MM.1S (cell line): ENCODE data around the gene METTL24.

Experiments
- DNase-seq: peaks from one replicate; pipeline ENCODE4 v3.0.0-alpha.2; 2015
- H2AFZ ChIP-seq: fragments of 300-600 bp; sonication (generic); 2 replicates; pipeline ENCODE4 v1.6.0; 2016; ENCODE audit warnings: antibody characterized with exemption, low read length
- H3F3A ChIP-seq: fragments of 300-600 bp; sonication (generic); 2 replicates; pipeline ENCODE4 v1.6.1; 2016; ENCODE audit warnings: mild to moderate bottlenecking, antibody characterized with exemption, low read length, moderate library complexity, mixed read lengths; ENCODE audit not compliant: insufficient read depth
- H3K27ac ChIP-seq: fragments of 300-600 bp; sonication (generic); 2 replicates; pipeline ENCODE4 v1.5.1; 2016; ENCODE audit warnings: mild to moderate bottlenecking, low read length
- H3K27me3 ChIP-seq: fragments of 300-600 bp; sonication (generic); replicated peaks from 2 replicates; pipeline ENCODE4 v1.6.0; 2016; ENCODE audit warnings: low read length; ENCODE audit not compliant: insufficient read depth
- H3K36me3 ChIP-seq: fragments of 300-600 bp; sonication (generic); replicated peaks from 2 replicates; pipeline ENCODE4 v1.6.1; 2016; ENCODE audit warnings: mild to moderate bottlenecking, low read length, mixed read lengths; ENCODE audit not compliant: insufficient read depth
- H3K4me1 ChIP-seq: fragments of 300-600 bp; sonication (generic); 2 replicates; pipeline ENCODE4 v1.6.1; 2016; ENCODE audit warnings: low read length, mixed read lengths
- H3K4me2 ChIP-seq: fragments of 300-600 bp; sonication (generic); 2 replicates; pipeline ENCODE4 v1.6.0; 2016; ENCODE audit warnings: low read depth, low read length
- H3K4me3 ChIP-seq: fragments of 300-600 bp; sonication (generic); 2 replicates; pipeline ENCODE4 v1.5.1; 2016; ENCODE audit warnings: low read length, mixed read lengths
- H3K79me2 ChIP-seq: fragments of 300-600 bp; sonication (generic); 2 replicates; pipeline ENCODE4 v1.6.1; 2016; ENCODE audit warnings: mixed run types, low read length, mixed read lengths
- H3K9ac ChIP-seq: fragments of 300-600 bp; sonication (generic); 2 replicates; pipeline ENCODE4 v1.6.1; 2016; ENCODE audit warnings: low read length, mixed read lengths
- H3K9me2 ChIP-seq: fragments of 300-600 bp; sonication (generic); replicated peaks from 2 replicates; pipeline ENCODE4 v1.6.1; 2016; ENCODE audit warnings: mild to moderate bottlenecking, low read length, mixed read lengths; ENCODE audit not compliant: insufficient read depth
- H3K9me3 ChIP-seq: fragments of 300-600 bp; sonication (generic); replicated peaks from 2 replicates; pipeline ENCODE4 v1.6.1; 2016; ENCODE audit warnings: mild to moderate bottlenecking, low read length, mixed read lengths; ENCODE audit not compliant: insufficient read depth
- H4K20me1 ChIP-seq: fragments of 300-600 bp; sonication (generic); 2 replicates; pipeline ENCODE4 v1.6.1; 2016; ENCODE audit warnings: mild to moderate bottlenecking, low read length, moderate library complexity, mixed read lengths; ENCODE audit not compliant: insufficient read depth
- EZH2 ChIP-seq: fragments of 300-600 bp; sonication (generic); optimal IDR thresholded peaks from 2 replicates; pipeline ENCODE3; 2017; ENCODE audit warnings: low read depth, mild to moderate bottlenecking, antibody characterized with exemption, low read length, mixed read lengths
- EZH2phosphoT487 ChIP-seq: fragments of 300-600 bp; sonication (generic); IDR thresholded peaks from 2 replicates; pipeline ENCODE4 v1.6.1; 2018; ENCODE audit warnings: antibody characterized with exemption, low read length
- TF ChIP-seq, protein P1 (sequence below): fragments of 300-600 bp; sonication (generic); IDR thresholded peaks from 2 replicates; pipeline ENCODE4 v1.5.1; 2016; ENCODE audit warnings: antibody characterized with exemption, low read length, mixed read lengths

The METTL24 gene

DNA sequence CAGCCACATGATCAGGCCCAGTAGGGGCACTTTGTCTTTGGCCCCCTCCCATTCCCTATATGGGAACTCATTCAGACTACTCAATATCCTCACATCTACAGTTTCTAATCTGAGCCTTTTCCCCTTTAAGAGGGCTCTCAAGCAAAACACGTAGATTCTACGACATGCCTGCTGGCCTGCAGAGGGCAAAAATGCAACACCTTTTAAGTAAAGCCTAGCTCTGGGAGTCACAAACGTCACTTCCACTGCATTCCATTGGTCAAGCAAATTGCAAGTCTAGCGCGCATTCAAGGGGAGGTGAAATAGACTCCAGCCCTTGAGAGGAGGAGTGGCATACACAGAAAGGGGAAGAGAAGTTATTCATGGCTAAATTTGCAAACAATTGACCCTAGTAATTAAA lies 107.3 kb downstream of the METTL24 start:
- no peak overlapping the region for H3K4me2 ChIP-seq

DNA sequence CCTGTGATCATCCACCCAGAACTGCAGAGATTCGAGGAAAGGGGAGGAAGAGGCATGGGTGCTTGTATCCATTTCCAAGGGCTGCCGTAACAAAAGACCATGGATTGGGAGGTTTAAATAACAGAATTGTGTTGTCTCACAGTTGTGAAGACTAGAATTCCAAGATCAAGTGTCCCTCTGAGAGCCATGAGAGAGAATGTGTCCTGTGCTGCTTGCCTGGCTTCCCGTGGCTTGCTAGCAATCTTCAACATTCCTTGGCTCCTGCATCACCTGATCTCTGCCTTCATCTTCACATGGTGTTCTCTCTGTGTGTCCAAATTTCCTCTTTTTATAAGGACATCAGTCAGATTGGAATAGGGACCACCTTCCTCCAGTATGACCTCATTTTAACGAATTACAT lies 108.1 kb downstream of the METTL24 start:
- Histone ChIP-seq H3K27ac (no peak overlapping the region), H3K9me2 (no peaks in the 10 kb centered on the region), H3K4me2 (no peak overlapping the region), H3K4me1 (no peaks in the 10 kb centered on the region), H3K4me3 (no peak overlapping the region), H4K20me1 (no peaks in the 10 kb centered on the region; the same call in 1 of the 2 replicates), H3F3A (no peaks in the 10 kb centered on the region), H3K79me2 (no peaks in the 10 kb centered on the region), H2AFZ (no peak overlapping the region), H3K27me3 (no peaks in the 10 kb centered on the region), H3K36me3 (no peaks in the 10 kb centered on the region), H3K9me3 (no peaks in the 10 kb centered on the region), H3K9ac (no peak overlapping the region)
- no peak for TF ChIP-seq EZH2
- TF ChIP-seq, protein P1, sequence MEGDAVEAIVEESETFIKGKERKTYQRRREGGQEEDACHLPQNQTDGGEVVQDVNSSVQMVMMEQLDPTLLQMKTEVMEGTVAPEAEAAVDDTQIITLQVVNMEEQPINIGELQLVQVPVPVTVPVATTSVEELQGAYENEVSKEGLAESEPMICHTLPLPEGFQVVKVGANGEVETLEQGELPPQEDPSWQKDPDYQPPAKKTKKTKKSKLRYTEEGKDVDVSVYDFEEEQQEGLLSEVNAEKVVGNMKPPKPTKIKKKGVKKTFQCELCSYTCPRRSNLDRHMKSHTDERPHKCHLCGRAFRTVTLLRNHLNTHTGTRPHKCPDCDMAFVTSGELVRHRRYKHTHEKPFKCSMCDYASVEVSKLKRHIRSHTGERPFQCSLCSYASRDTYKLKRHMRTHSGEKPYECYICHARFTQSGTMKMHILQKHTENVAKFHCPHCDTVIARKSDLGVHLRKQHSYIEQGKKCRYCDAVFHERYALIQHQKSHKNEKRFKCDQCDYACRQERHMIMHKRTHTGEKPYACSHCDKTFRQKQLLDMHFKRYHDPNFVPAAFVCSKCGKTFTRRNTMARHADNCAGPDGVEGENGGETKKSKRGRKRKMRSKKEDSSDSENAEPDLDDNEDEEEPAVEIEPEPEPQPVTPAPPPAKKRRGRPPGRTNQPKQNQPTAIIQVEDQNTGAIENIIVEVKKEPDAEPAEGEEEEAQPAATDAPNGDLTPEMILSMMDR: no peak
- no peak for TF ChIP-seq EZH2phosphoT487
- DNase-seq: no peak

More for the DNA sequence above, 107.3 kb downstream of the METTL24 start:
- Histone ChIP-seq H4K20me1 (no peaks in the 10 kb centered on the region; the same call in 1 of the 2 replicates), H3K4me1 (no peaks in the 10 kb centered on the region), H3F3A (no peaks in the 10 kb centered on the region), H3K27me3 (no peaks in the 10 kb centered on the region), H3K9ac (no peak overlapping the region), H3K4me3 (no peak overlapping the region), H3K9me2 (no peaks in the 10 kb centered on the region), H3K27ac (no peak overlapping the region), H2AFZ (no peak overlapping the region), H3K79me2 (no peaks in the 10 kb centered on the region), H3K9me3 (no peaks in the 10 kb centered on the region), H3K36me3 (no peaks in the 10 kb centered on the region)
- TF ChIP-seq, protein P1: no peak
- TF ChIP-seq EZH2phosphoT487 (no peak), EZH2 (no peak)
- no peak for DNase-seq

DNA sequence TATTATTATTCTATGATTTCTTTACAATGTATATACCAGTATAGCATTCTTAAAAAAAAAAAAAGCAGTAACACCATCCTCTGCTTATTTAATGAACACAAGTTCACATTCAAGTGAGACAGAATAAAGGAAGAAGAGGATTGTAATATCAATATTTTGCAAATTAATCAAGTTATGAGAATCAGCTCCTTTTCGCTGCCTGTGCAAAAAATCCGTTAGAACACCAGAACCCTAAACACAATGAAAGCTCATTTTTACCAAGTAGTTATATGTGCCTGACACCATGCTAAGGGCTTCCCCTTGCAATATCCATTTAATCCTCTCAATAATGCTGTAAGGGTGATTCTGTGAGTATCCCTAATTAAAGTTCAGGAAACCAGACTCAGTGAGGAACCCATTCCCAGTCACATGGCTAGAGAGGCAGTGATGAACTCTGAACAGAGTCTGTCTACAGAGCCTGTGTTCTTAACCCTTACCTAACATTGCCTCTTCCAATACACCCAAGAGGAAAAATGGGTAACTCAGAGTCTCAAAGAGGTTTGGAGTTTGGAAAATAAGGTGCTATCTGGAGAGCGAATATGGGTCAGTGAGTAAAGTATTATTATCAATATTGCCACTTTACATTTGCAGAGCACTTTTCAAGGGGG lies 111.1 kb downstream of the METTL24 start:
- no peaks in the 10 kb centered on the region for H3K79me2 ChIP-seq
- TF ChIP-seq EZH2 (no peak), EZH2phosphoT487 (no peak)
- TF ChIP-seq, protein P1: no peak
- H3K9me3 ChIP-seq: no peaks in the 10 kb centered on the region
- no peaks in the 10 kb centered on the region for H4K20me1 ChIP-seq
- H3K27ac ChIP-seq: no peak overlapping the region
- no peak for DNase-seq
- H3F3A ChIP-seq: no peaks in the 10 kb centered on the region
- no peaks in the 10 kb centered on the region for H3K27me3 ChIP-seq
- no peaks in the 10 kb centered on the region for H3K4me1 ChIP-seq
- no peaks in the 10 kb centered on the region for H3K36me3 ChIP-seq
- no peaks in the 10 kb centered on the region for H3K9me2 ChIP-seq
- H3K4me3 ChIP-seq: no peak overlapping the region
- no peak overlapping the region for H2AFZ ChIP-seq
- H3K9ac ChIP-seq: no peak overlapping the region
- H3K4me2 ChIP-seq: no peak overlapping the region
